Effector memory CD4-positive, alpha-beta T cell (primary cell): ENCODE data around the gene TMPRSS11A.

Experiments used
- DNase-seq, 3 donors: peaks; one replicate each; pipeline ENCODE4 v3.0.0-alpha.2; 2020
- H3K27ac ChIP-seq: 2 replicates; pipeline ENCODE4 v1.7.0; 2013; ENCODE audit warnings: mild to moderate bottlenecking, low read length, moderate library complexity; ENCODE audit not compliant: insufficient read depth, poor library complexity, severe bottlenecking
- H3K27me3 ChIP-seq: replicated peaks from 2 replicates; pipeline ENCODE4 v1.7.0; 2013; ENCODE audit warnings: mild to moderate bottlenecking, low read length; ENCODE audit not compliant: insufficient read depth, control insufficient read depth, poor library complexity, severe bottlenecking
- H3K36me3 ChIP-seq: 2 replicates; pipeline ENCODE4 v1.7.0; 2013; ENCODE audit warnings: mild to moderate bottlenecking, low read length, moderate library complexity; ENCODE audit not compliant: control insufficient read depth, insufficient read depth
- H3K4me1 ChIP-seq: 2 replicates; pipeline ENCODE4 v1.7.0; 2013; ENCODE audit warnings: low read length, mild to moderate bottlenecking; ENCODE audit not compliant: control insufficient read depth, insufficient read depth, poor library complexity, severe bottlenecking
- H3K4me3 ChIP-seq: 2 replicates; pipeline ENCODE4 v1.7.0; 2013; ENCODE audit warnings: low read length, low read depth, mild to moderate bottlenecking; ENCODE audit not compliant: insufficient read depth, poor library complexity, severe bottlenecking
- H3K9me3 ChIP-seq: 2 replicates; pipeline ENCODE4 v1.7.0; 2013; ENCODE audit warnings: mild to moderate bottlenecking, low read length, moderate library complexity; ENCODE audit not compliant: control insufficient read depth

TMPRSS11A gene

GRCh38 chr4:67883458-67883857 is 79.8 kb downstream of the TMPRSS11A start:
- Histone ChIP-seq H3K27me3 (no peaks in the 10 kb centered on the region), H3K4me1 (no peaks in the 10 kb centered on the region), H3K9me3 (no peaks in the 10 kb centered on the region), H3K4me3 (no peak overlapping the region), H3K36me3 (no peaks in the 10 kb centered on the region), H3K27ac (no peak overlapping the region)
- no peak for DNase-seq

- no peaks in the 10 kb centered on the region for H3K27me3 ChIP-seq
- no peaks in the 10 kb centered on the region for H3K4me1 ChIP-seq
- DNase-seq = no peak
- H3K9me3 ChIP-seq = no peaks in the 10 kb centered on the region
- H3K4me3 ChIP-seq = no peak overlapping the region
- no peaks in the 10 kb centered on the region for H3K36me3 ChIP-seq
- H3K27ac ChIP-seq = no peak overlapping the region
These were observed 82.3 kb downstream of the TMPRSS11A start for GRCh38 chr4:67880866-67881610.

GRCh38 chr4:67879486-67879885 is 83.8 kb downstream of the TMPRSS11A start:
- Histone ChIP-seq H3K27ac (no peak overlapping the region), H3K9me3 (no peaks in the 10 kb centered on the region), H3K4me1 (no peaks in the 10 kb centered on the region), H3K27me3 (no peaks in the 10 kb centered on the region), H3K36me3 (no peaks in the 10 kb centered on the region), H3K4me3 (no peak overlapping the region)
- no peak for DNase-seq

DNA sequence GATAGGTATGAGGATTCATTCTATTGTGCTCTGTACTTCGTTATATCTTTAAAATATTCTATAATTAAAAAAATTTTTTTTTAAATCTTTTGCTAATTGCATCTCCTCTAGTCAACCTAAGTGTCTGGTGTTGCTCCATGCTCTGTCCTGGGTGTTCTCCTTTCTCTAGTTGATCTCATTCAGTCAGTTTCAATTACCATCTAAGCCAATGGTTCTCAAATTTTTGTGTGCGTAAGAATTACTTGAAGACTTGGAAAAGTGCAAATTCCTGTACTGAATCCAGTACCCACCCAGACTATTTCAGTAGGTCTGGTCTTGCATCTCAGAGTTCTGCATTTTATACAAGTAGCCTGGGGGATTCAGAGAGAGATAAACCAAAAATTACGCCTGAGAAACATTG is 86.2 kb downstream of the TMPRSS11A start:
- Histone ChIP-seq H3K4me3 (no peak overlapping the region), H3K36me3 (no peaks in the 10 kb centered on the region), H3K4me1 (no peaks in the 10 kb centered on the region), H3K9me3 (no peaks in the 10 kb centered on the region), H3K27me3 (no peaks in the 10 kb centered on the region), H3K27ac (no peak overlapping the region)
- no peak for DNase-seq

DNA sequence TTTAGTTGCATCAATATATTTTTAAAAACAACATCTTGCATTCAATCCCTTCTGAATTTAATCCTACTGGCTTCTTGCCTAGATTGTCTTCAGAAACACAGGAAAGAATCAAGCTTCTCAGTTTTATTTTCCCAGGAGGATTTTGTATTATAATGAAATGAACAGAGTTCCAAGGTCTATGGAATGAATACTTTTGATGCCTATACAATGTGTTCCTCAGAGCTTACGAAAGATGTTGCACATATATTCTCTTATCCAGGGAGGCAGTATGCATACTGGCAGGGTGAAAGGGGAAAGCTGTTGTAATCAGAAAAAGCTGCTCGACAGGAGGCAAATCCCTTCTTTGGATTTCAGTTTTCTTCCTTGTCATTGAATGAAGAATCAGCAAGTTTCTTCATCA is 88.3 kb downstream of the TMPRSS11A start:
- no peak for DNase-seq
- H3K4me1 ChIP-seq = no peaks in the 10 kb centered on the region
- no peak overlapping the region for H3K27ac ChIP-seq
- H3K4me3 ChIP-seq = no peak overlapping the region
- H3K9me3 ChIP-seq = no peaks in the 10 kb centered on the region
- no peaks in the 10 kb centered on the region for H3K36me3 ChIP-seq
- no peaks in the 10 kb centered on the region for H3K27me3 ChIP-seq

- Histone ChIP-seq H3K4me1 (no peaks in the 10 kb centered on the region), H3K9me3 (no peaks in the 10 kb centered on the region), H3K36me3 (no peaks in the 10 kb centered on the region), H3K27ac (no peak overlapping the region), H3K27me3 (no peaks in the 10 kb centered on the region), H3K4me3 (no peak overlapping the region)
- no peak for DNase-seq
These were observed 90.2 kb downstream of the TMPRSS11A start for GRCh38 chr4:67873116-67873515.

DNA sequence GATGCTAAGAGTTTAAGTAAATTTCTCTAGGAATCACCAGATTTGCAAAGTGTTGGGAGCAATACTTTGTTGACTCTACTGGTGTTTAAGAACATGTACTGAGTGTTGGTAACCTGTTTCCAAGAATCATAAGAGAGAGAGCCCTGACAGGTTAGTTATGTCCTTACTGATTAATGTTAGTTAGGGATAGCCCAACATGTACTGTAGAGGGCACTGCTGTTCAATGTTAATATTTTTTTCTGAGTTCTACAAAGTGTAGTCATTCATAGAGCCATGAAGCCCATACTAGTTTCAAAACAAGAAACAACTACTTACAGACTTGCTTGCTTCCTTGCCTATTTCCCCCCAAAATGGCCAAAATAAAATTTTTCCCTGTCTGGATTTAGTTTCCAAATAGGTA is 91.4 kb downstream of the TMPRSS11A start:
- Histone ChIP-seq H3K4me3 (no peak overlapping the region), H3K27me3 (no peaks in the 10 kb centered on the region), H3K9me3 (no peaks in the 10 kb centered on the region), H3K4me1 (no peaks in the 10 kb centered on the region), H3K27ac (no peak overlapping the region), H3K36me3 (no peaks in the 10 kb centered on the region)
- DNase-seq = no peak

DNA sequence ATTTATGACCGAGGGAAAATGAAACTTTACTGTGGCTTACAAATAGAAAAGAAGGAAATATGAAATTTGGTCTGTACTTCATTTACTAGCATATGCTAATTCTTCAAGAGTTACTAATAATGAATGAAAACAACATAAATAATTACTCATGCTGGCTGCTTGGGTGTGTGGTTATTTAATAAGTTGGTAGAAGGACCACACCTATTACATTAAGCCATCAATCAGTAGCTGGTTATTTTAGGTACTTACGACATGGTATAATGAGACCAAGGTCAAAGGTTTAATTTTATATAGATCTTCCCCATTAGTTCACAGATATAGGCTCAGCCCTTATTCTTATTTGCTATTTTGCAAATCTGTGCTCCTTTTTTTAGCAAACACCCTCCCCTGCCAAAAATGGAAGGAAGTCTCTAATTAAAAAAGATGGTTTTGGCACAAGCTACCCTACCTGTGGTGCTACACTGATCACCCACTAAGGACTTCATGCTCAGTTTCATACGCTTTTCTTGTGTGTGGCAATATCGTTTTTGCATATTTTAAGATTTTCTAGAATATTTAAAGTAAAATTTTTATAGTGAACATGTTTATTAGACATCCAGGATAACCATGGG is 93.6 kb downstream of the TMPRSS11A start:
- Histone ChIP-seq H3K4me1 (no peaks in the 10 kb centered on the region), H3K27ac (no peak overlapping the region), H3K4me3 (no peak overlapping the region), H3K36me3 (no peaks in the 10 kb centered on the region), H3K27me3 (no peaks in the 10 kb centered on the region), H3K9me3 (no peaks in the 10 kb centered on the region)
- no peak for DNase-seq

DNA sequence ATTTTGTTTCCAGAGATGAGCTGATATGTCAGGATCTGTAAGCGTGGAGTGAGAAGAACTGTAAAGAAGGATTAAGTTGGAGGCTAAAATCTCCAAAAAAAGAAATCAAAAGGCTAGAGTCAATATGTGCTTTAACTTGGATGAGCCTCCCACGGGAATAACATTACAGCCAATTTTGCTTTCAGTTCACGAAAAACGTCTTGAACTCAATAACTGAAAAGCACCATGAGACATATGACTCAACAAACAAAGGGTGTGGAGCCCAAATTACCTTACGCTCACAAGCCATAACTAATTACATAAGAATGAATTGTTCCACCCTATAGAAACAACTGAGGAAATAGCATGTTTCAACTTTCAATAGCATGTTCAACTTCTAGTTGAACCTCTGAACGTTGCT is 101.8 kb downstream of the TMPRSS11A start:
- H3K4me1 ChIP-seq = no peaks in the 10 kb centered on the region
- H3K27ac ChIP-seq = no peak overlapping the region
- H3K36me3 ChIP-seq = no peaks in the 10 kb centered on the region
- no peaks in the 10 kb centered on the region for H3K27me3 ChIP-seq
- H3K9me3 ChIP-seq = no peaks in the 10 kb centered on the region
- no peak for DNase-seq
- H3K4me3 ChIP-seq = no peak overlapping the region
